Panc1 (cell line): ENCODE results near the gene USP24.

Source experiments
- POLR2AphosphoS5 ChIP-seq: IDR thresholded peaks from 2 replicates; pipeline ENCODE4 v1.6.1; 2012; ENCODE audit warnings: mild to moderate bottlenecking, low read depth, low read length, moderate library complexity
- TF ChIP-seq, protein P1 (sequence below): fragments of 450-650 bp; IDR thresholded peaks from 2 replicates; pipeline ENCODE4 v1.5.1; 2017; ENCODE audit warnings: mild to moderate bottlenecking
- TF ChIP-seq, protein P2 (sequence below), 2 experiments: IDR thresholded peaks; 2 replicates each; pipeline ENCODE4 v1.6.1; 2011 to 2012; ENCODE audit warnings: low read depth in 2 of 2, control low read depth in 1 of 2, low read length in 1 of 2, mild to moderate bottlenecking in 1 of 2, moderate library complexity in 1 of 2; ENCODE audit not compliant: insufficient read depth in 1 of 2

DNA sequence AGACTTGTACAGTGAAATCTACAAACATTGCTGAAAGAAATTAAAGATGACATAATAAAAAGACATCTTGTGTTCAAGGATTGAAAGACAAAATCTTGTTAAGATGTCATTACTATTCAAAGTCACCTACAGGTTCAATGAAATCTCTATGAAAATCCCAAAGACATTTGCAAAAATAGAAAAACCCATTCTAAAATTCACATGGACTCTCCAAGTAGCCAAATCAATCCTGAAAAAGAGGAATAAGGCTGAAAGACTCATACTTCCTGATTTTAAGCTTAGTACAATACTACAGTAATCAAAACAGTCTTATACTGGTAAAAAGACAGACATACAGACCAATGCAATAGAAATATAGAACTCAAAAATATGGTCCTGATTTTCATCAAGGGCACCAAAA, 97.2 kb downstream of the USP24 start:
- TF ChIP-seq, protein P1, sequence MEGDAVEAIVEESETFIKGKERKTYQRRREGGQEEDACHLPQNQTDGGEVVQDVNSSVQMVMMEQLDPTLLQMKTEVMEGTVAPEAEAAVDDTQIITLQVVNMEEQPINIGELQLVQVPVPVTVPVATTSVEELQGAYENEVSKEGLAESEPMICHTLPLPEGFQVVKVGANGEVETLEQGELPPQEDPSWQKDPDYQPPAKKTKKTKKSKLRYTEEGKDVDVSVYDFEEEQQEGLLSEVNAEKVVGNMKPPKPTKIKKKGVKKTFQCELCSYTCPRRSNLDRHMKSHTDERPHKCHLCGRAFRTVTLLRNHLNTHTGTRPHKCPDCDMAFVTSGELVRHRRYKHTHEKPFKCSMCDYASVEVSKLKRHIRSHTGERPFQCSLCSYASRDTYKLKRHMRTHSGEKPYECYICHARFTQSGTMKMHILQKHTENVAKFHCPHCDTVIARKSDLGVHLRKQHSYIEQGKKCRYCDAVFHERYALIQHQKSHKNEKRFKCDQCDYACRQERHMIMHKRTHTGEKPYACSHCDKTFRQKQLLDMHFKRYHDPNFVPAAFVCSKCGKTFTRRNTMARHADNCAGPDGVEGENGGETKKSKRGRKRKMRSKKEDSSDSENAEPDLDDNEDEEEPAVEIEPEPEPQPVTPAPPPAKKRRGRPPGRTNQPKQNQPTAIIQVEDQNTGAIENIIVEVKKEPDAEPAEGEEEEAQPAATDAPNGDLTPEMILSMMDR: no peak
- no peak for TF ChIP-seq POLR2AphosphoS5
- TF ChIP-seq, protein P2, sequence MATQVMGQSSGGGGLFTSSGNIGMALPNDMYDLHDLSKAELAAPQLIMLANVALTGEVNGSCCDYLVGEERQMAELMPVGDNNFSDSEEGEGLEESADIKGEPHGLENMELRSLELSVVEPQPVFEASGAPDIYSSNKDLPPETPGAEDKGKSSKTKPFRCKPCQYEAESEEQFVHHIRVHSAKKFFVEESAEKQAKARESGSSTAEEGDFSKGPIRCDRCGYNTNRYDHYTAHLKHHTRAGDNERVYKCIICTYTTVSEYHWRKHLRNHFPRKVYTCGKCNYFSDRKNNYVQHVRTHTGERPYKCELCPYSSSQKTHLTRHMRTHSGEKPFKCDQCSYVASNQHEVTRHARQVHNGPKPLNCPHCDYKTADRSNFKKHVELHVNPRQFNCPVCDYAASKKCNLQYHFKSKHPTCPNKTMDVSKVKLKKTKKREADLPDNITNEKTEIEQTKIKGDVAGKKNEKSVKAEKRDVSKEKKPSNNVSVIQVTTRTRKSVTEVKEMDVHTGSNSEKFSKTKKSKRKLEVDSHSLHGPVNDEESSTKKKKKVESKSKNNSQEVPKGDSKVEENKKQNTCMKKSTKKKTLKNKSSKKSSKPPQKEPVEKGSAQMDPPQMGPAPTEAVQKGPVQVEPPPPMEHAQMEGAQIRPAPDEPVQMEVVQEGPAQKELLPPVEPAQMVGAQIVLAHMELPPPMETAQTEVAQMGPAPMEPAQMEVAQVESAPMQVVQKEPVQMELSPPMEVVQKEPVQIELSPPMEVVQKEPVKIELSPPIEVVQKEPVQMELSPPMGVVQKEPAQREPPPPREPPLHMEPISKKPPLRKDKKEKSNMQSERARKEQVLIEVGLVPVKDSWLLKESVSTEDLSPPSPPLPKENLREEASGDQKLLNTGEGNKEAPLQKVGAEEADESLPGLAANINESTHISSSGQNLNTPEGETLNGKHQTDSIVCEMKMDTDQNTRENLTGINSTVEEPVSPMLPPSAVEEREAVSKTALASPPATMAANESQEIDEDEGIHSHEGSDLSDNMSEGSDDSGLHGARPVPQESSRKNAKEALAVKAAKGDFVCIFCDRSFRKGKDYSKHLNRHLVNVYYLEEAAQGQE (IDR thresholded peaks at IDR 0.05; ENCODE audit: insufficient read depth in 1 of 2, low read depth in 2 of 2, low read length in 1 of 2): no peak
